Trophoblast cell (in vitro differentiated cells and primary cell): ENCODE data around the gene WDR5B. TPM values are rescaled to one million over a fixed set of nuclear protein-coding genes. Genes with fewer than 3 reads are reported as not detected.

Experiments used
- DNase-seq, 2 donors: peaks; one replicate each; pipeline ENCODE4 v3.0.0-alpha.2; 2016
- H2AFZ ChIP-seq: 2 replicates; pipeline ENCODE4 v1.6.1; 2013; ENCODE audit warnings: low read length, moderate library complexity, mild to moderate bottlenecking; ENCODE audit not compliant: insufficient read depth, poor library complexity
- H2AK5ac ChIP-seq: 2 replicates; pipeline ENCODE4 v1.6.1; 2013; ENCODE audit warnings: mild to moderate bottlenecking, low read length
- H2BK120ac ChIP-seq: 2 replicates; pipeline ENCODE4 v1.6.1; 2013; ENCODE audit warnings: low read length, mild to moderate bottlenecking, moderate library complexity; ENCODE audit not compliant: insufficient read depth, poor library complexity
- H2BK12ac ChIP-seq: 2 replicates; pipeline ENCODE4 v1.6.1; 2013; ENCODE audit warnings: mild to moderate bottlenecking, low read length, moderate library complexity
- H2BK5ac ChIP-seq: 2 replicates; pipeline ENCODE4 v1.6.1; 2013; ENCODE audit warnings: low read length, low read depth, moderate library complexity, mild to moderate bottlenecking; ENCODE audit not compliant: poor library complexity
- H3K14ac ChIP-seq: 2 replicates; pipeline ENCODE4 v1.6.1; 2013; ENCODE audit warnings: mild to moderate bottlenecking, low read length
- H3K18ac ChIP-seq: 2 replicates; pipeline ENCODE4 v1.6.1; 2013; ENCODE audit warnings: mild to moderate bottlenecking, low read length
- H3K23ac ChIP-seq: 2 replicates; pipeline ENCODE4 v1.6.1; 2013; ENCODE audit warnings: low read length
- H3K27ac ChIP-seq: 2 replicates; pipeline ENCODE4 v1.5.1; 2013; ENCODE audit warnings: low read depth, mild to moderate bottlenecking, inconsistent platforms, low read length, moderate library complexity
- H3K27me3 ChIP-seq: 2 replicates; pipeline ENCODE4 v1.6.1; 2013; ENCODE audit warnings: inconsistent platforms, mild to moderate bottlenecking, low read length, moderate library complexity; ENCODE audit not compliant: insufficient read depth
- H3K36me3 ChIP-seq, 2 experiments: 1 replicate in 1 of 2; 2 replicates in 1 of 2; pipeline ENCODE4 v1.6.1; 2013; ENCODE audit warnings: low read length in 2 of 2, mild to moderate bottlenecking in 2 of 2, moderate library complexity in 1 of 2; ENCODE audit not compliant: insufficient read depth in 2 of 2, control insufficient read depth in 1 of 2
- H3K4ac ChIP-seq: 2 replicates; pipeline ENCODE4 v1.6.1; 2013; ENCODE audit warnings: low read depth, mild to moderate bottlenecking, low read length, moderate library complexity
- H3K4me1 ChIP-seq, 2 experiments: 1 replicate in 1 of 2; 2 replicates in 1 of 2; pipeline ENCODE4 v1.6.1; 2013; ENCODE audit warnings: low read length in 2 of 2, mild to moderate bottlenecking in 2 of 2, moderate library complexity in 1 of 2; ENCODE audit not compliant: insufficient read depth in 2 of 2, control insufficient read depth in 1 of 2
- H3K4me2 ChIP-seq: 2 replicates; pipeline ENCODE4 v1.6.1; 2013; ENCODE audit warnings: inconsistent platforms, mild to moderate bottlenecking, low read length, moderate library complexity
- H3K4me3 ChIP-seq: 2 replicates; pipeline ENCODE4 v1.5.1; 2013; ENCODE audit warnings: mild to moderate bottlenecking, low read depth, low read length, inconsistent platforms
- H3K79me1 ChIP-seq: one replicate; pipeline ENCODE4 v1.6.1; 2013; ENCODE audit warnings: low read length
- H3K79me2 ChIP-seq: 2 replicates; pipeline ENCODE4 v1.6.1; 2013; ENCODE audit warnings: low read length, mild to moderate bottlenecking; ENCODE audit not compliant: control insufficient read depth, insufficient read depth, poor library complexity
- H3K9ac ChIP-seq: 2 replicates; pipeline ENCODE4 v1.6.1; 2013; ENCODE audit warnings: mild to moderate bottlenecking, low read length
- H3K9me3 ChIP-seq: 2 replicates; pipeline ENCODE4 v1.6.1; 2013; ENCODE audit warnings: low read depth, mild to moderate bottlenecking, control low read depth, inconsistent platforms, low read length; ENCODE audit not compliant: insufficient read depth
- H4K12ac ChIP-seq: 2 replicates; pipeline ENCODE4 v1.6.1; 2013; ENCODE audit warnings: low read depth, mild to moderate bottlenecking, low read length, moderate library complexity
- H4K8ac ChIP-seq: 2 replicates; pipeline ENCODE4 v1.6.1; 2013; ENCODE audit warnings: low read depth, mild to moderate bottlenecking, low read length, moderate library complexity
- H4K91ac ChIP-seq: one replicate; pipeline ENCODE4 v1.6.1; 2013; ENCODE audit warnings: low read depth, mild to moderate bottlenecking, low read length, moderate library complexity
- WGBS: extraction: QIAGEN DNeasy Blood & Tissue Kit; methylation state at CpG from one replicate; pipeline ENCODE4 v1.1.7; 2013; ENCODE audit warnings: missing lambda C conversion rate; ENCODE audit not compliant: insufficient read length, insufficient coverage; ENCODE audit errors: extremely low coverage; 5-methylcytosine and 5-hydroxymethylcytosine counted together
- polyA plus RNA-seq: library from polyadenylated mRNA; stranded (reverse); fragments of 200-250 nt; gene quantifications from 2 replicates; pipeline ENCODE4 v1.2.3, GENCODE V29; 2013

Gene WDR5B
- 3.0 TPM in 2 replicates for polyA plus RNA-seq

GRCh38 chr3:122415762-122416654 lies at the start of gene WDR5B:
Gene WDR5B (minus strand): TSS chr3:122416062. CDS start chr3:122415528, 534 bp downstream.
- H3K4me1 ChIP-seq: peaks cover 3 to 6% of the 10 kb centered on the region in 2 experiments
- peak within 1 kb of the TSS; percentile 61 for H3K18ac ChIP-seq
- H4K91ac ChIP-seq: peak within 1 kb of the TSS; percentile 79
- H2BK5ac ChIP-seq: peak within 1 kb of the TSS; percentile 94
- H4K8ac ChIP-seq: peak within 1 kb of the TSS; percentile 95
- no peaks in the 10 kb centered on the region for H3K27me3 ChIP-seq
- no CpG with 5 or more reads among the region's 48 CpGs for WGBS
- H3K27ac ChIP-seq: peak within 1 kb of the TSS; percentile 87
- H3K14ac ChIP-seq: peak within 1 kb of the TSS; percentile 79
- H2BK120ac ChIP-seq: peak within 1 kb of the TSS; percentile 36
- no peak within 1 kb of the TSS for H2BK12ac ChIP-seq
- H3K4me2 ChIP-seq: peak within 1 kb of the TSS; percentile 90
- H3K23ac ChIP-seq: no peak within 1 kb of the TSS
- peak within 1 kb of the TSS; percentile 79 for H3K4me3 ChIP-seq
- peak within 1 kb of the TSS; percentile 35 for H2AK5ac ChIP-seq
- H3K36me3 ChIP-seq: no peaks in the 10 kb centered on the region
- peaks cover 3% of the 10 kb centered on the region for H3K79me2 ChIP-seq
- DNase-seq: peak; percentile 99 to 100
- peaks cover 8% of the 10 kb centered on the region for H3K79me1 ChIP-seq
- peak within 1 kb of the TSS; percentile 44 for H3K4ac ChIP-seq
- H4K12ac ChIP-seq: peak within 1 kb of the TSS; percentile 91
- H2AFZ ChIP-seq: peak within 1 kb of the TSS; percentile 81
- H3K9ac ChIP-seq: peak within 1 kb of the TSS; percentile 93
- H3K9me3 ChIP-seq: no peaks in the 10 kb centered on the region

GRCh38 chr3:122464659-122465058 lies 48.8 kb upstream of the WDR5B start:
- Histone ChIP-seq H4K8ac (no peak overlapping the region), H2AFZ (no peak overlapping the region), H3K36me3 (peaks cover 6 to 10% of the 10 kb centered on the region in 2 experiments), H3K4me2 (no peak overlapping the region), H3K79me1 (no peaks in the 10 kb centered on the region), H4K91ac (no peak overlapping the region), H3K4me3 (no peak overlapping the region), H3K27me3 (no peaks in the 10 kb centered on the region), H2BK12ac (no peak overlapping the region), H3K27ac (no peak overlapping the region), H3K79me2 (no peaks in the 10 kb centered on the region), H2BK120ac (no peak overlapping the region), H3K18ac (no peak overlapping the region), H2AK5ac (no peak overlapping the region), H3K9ac (no peak overlapping the region), H3K9me3 (no peaks in the 10 kb centered on the region), H2BK5ac (no peak overlapping the region), H3K23ac (no peak overlapping the region), H4K12ac (no peak overlapping the region), H3K4ac (no peak overlapping the region), H3K4me1 (no peaks in the 10 kb centered on the region), H3K14ac (no peak overlapping the region)
- DNase-seq: no peak
- no CpG with 5 or more reads among the region's 1 CpG for WGBS

GRCh38 chr3:122462406-122462805 lies 46.5 kb upstream of the WDR5B start:
- H3K36me3 ChIP-seq: peaks cover 13 to 18% of the 10 kb centered on the region in 2 experiments
- H3K79me2 ChIP-seq: no peaks in the 10 kb centered on the region
- WGBS: no CpG with 5 or more reads among the region's 1 CpG
- no peaks in the 10 kb centered on the region for H3K4me1 ChIP-seq
- no peak overlapping the region for H3K4me3 ChIP-seq
- no peak overlapping the region for H2BK5ac ChIP-seq
- H3K27me3 ChIP-seq: no peaks in the 10 kb centered on the region
- H3K79me1 ChIP-seq: no peaks in the 10 kb centered on the region
- H2BK120ac ChIP-seq: no peak overlapping the region
- H4K91ac ChIP-seq: no peak overlapping the region
- H3K18ac ChIP-seq: no peak overlapping the region
- no peak for DNase-seq
- no peaks in the 10 kb centered on the region for H3K9me3 ChIP-seq
- H4K8ac ChIP-seq: no peak overlapping the region
- no peak overlapping the region for H3K23ac ChIP-seq
- H2BK12ac ChIP-seq: no peak overlapping the region
- no peak overlapping the region for H3K9ac ChIP-seq
- H3K14ac ChIP-seq: no peak overlapping the region
- no peak overlapping the region for H4K12ac ChIP-seq
- H2AFZ ChIP-seq: no peak overlapping the region
- H2AK5ac ChIP-seq: no peak overlapping the region
- no peak overlapping the region for H3K4ac ChIP-seq
- H3K27ac ChIP-seq: no peak overlapping the region
- no peak overlapping the region for H3K4me2 ChIP-seq

- Histone ChIP-seq H4K12ac (no peak overlapping the region), H2BK120ac (no peak overlapping the region), H3K79me1 (no peaks in the 10 kb centered on the region)
These were observed 45.9 kb upstream of the WDR5B start for GRCh38 chr3:122461806-122462205.

More at GRCh38 chr3:122461806-122462205, 45.9 kb upstream of the WDR5B start:
- no peak overlapping the region for H4K8ac ChIP-seq
- H2AK5ac ChIP-seq: no peak overlapping the region
- no peaks in the 10 kb centered on the region for H3K4me1 ChIP-seq
- H3K27me3 ChIP-seq: no peaks in the 10 kb centered on the region
- H2BK12ac ChIP-seq: no peak overlapping the region
- peaks cover 13 to 18% of the 10 kb centered on the region in 2 experiments for H3K36me3 ChIP-seq
- H2AFZ ChIP-seq: no peak overlapping the region
- no peak for DNase-seq
- no peak overlapping the region for H3K27ac ChIP-seq
- H3K18ac ChIP-seq: no peak overlapping the region
- no peak overlapping the region for H3K4me3 ChIP-seq
- H3K23ac ChIP-seq: no peak overlapping the region
- no CpG with 5 or more reads among the region's 3 CpGs for WGBS
- no peak overlapping the region for H3K4me2 ChIP-seq
- no peak overlapping the region for H3K9ac ChIP-seq
- no peak overlapping the region for H2BK5ac ChIP-seq
- H3K4ac ChIP-seq: no peak overlapping the region
- no peak overlapping the region for H3K14ac ChIP-seq
- H3K9me3 ChIP-seq: no peaks in the 10 kb centered on the region
- no peaks in the 10 kb centered on the region for H3K79me2 ChIP-seq
- H4K91ac ChIP-seq: no peak overlapping the region
